Loucy (cell line): Measurements from ENCODE around the gene GCK.

Experiments
- CTCF ChIP-seq: fragments of 200-600 bp; sonication (generic); conservative IDR thresholded peaks from 2 replicates; pipeline ENCODE4 v1.5.1; 2014; ENCODE audit warnings: mild to moderate bottlenecking, antibody characterized with exemption, low read length
- EZH2phosphoT487 ChIP-seq: fragments of 200-600 bp; IDR thresholded peaks from 2 replicates; pipeline ENCODE4 v1.6.1; 2018; ENCODE audit warnings: antibody characterized with exemption, mild to moderate bottlenecking, moderate library complexity, borderline replicate concordance

GRCh38 chr7:44222074-44222473 is 32.8 kb upstream of the GCK start:
- no peak for TF ChIP-seq CTCF
- TF ChIP-seq EZH2phosphoT487, result no peak
